ENCODE data around the gene WDR5. TPM values are rescaled to one million over a fixed set of nuclear protein-coding genes. Genes with fewer than 3 reads are reported as not detected.

WDR5 gene
- polyA plus RNA-seq, 1 experiment, result 23.8 TPM

DNA sequence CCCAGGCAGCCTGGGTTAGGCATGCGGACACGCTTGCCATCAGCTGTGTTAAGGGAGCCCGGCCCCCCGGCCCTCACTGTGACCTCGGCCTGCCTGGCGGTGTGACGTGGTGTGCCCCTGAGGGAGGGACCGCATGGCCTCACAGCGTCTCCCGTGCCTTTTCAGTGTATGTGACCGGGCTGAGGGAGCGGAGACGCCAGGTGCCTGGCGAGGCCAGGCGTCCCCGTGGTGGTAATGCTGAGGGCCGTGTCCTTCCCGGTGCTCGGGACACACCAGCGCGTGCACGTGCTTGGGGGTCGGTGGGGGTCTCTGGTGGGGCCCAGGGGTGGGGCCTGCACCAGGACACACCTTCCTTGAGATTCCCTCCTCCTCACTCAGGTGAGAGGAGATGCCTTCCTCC is 17.6 kb downstream of the WDR5 start:
- Histone ChIP-seq H3K36me3 (ENCODE audit: control insufficient read depth, insufficient read depth, low read length) (peaks cover 57% of the 10 kb centered on the region), H3K27me3 (ENCODE audit: control insufficient read depth, insufficient read depth, low read length) (no peaks in the 10 kb centered on the region), H3K4me3 (ENCODE audit: low read depth, low read length) (no peak overlapping the region)
- DNase-seq (ENCODE audit: low read depth), result no peak
- TF ChIP-seq, protein P1, sequence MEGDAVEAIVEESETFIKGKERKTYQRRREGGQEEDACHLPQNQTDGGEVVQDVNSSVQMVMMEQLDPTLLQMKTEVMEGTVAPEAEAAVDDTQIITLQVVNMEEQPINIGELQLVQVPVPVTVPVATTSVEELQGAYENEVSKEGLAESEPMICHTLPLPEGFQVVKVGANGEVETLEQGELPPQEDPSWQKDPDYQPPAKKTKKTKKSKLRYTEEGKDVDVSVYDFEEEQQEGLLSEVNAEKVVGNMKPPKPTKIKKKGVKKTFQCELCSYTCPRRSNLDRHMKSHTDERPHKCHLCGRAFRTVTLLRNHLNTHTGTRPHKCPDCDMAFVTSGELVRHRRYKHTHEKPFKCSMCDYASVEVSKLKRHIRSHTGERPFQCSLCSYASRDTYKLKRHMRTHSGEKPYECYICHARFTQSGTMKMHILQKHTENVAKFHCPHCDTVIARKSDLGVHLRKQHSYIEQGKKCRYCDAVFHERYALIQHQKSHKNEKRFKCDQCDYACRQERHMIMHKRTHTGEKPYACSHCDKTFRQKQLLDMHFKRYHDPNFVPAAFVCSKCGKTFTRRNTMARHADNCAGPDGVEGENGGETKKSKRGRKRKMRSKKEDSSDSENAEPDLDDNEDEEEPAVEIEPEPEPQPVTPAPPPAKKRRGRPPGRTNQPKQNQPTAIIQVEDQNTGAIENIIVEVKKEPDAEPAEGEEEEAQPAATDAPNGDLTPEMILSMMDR (IDR thresholded peaks at IDR 0.05; ENCODE audit: insufficient read depth, low read depth, low read length), result no peak
- ChIA-PET CTCF (no interaction called here), POLR2A (no interaction called here)

DNA sequence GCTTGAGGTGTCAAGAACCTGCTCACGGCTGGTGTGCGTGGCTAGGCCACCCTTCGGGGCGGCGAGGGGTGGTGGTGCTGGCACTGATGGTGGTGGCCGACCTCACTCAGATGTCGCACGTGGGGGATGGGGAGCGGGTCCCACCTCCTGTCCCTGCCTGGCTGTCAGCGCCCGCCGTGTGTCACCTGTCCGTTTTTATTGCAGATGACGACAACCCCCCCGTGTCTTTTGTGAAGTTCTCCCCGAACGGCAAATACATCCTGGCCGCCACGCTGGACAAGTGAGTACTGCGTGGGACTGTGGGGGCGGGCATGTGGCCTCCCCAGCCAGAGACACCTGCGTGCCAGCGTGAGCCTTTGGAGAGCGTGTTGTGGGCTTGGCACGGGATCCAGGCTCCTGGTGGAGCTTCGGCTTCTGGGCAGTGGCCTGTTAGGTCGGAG is 18.4 kb downstream of the WDR5 start:
- CTCF ChIA-PET, result no interaction called here
- TF ChIP-seq, protein P1 (IDR thresholded peaks at IDR 0.05; ENCODE audit: insufficient read depth, low read depth, low read length), result no peak
- POLR2A ChIA-PET, result no interaction called here
- H3K27me3 ChIP-seq (ENCODE audit: control insufficient read depth, insufficient read depth, low read length), result no peaks in the 10 kb centered on the region
- DNase-seq (ENCODE audit: low read depth), result no peak
- H3K4me3 ChIP-seq (ENCODE audit: low read depth, low read length), result no peak overlapping the region
- H3K36me3 ChIP-seq (ENCODE audit: control insufficient read depth, insufficient read depth, low read length), result peaks cover 55% of the 10 kb centered on the region

DNA sequence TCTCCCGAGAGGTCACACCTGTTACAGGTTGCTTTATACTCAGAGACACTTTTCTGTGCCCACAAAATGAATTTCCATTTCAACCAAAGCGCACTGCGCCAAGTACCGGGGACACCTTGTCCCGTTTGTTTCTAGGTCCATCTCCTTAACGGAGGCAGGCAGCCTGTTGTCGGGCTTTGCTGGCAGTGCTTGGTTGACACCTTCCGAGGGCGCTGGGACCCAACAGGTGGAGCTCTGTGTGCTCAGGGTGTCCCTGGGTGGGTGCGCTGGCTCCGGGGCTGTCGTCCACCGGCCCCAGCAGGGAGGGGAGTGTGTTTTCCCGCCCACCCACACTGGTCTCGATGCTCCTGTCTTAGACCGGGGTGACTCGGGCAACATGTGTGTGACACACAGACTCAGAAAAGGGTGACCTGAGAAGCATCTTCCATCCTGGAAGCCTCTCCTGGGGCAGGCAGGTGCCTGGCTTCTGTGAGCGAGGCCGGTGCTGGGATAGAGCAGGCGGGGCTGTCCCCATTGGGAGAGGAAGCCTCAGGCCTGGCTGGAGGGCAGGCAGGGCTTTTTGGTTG is 20.0 kb downstream of the WDR5 start:
- ChIA-PET POLR2A (no interaction called here), CTCF (no interaction called here)
- TF ChIP-seq, protein P1 (IDR thresholded peaks at IDR 0.05; ENCODE audit: insufficient read depth, low read depth, low read length), result no peak
- Histone ChIP-seq H3K27me3 (ENCODE audit: control insufficient read depth, insufficient read depth, low read length) (no peaks in the 10 kb centered on the region), H3K4me3 (ENCODE audit: low read depth, low read length) (no peak overlapping the region), H3K36me3 (ENCODE audit: control insufficient read depth, insufficient read depth, low read length) (peaks cover 52% of the 10 kb centered on the region)
- DNase-seq (ENCODE audit: low read depth), result no peak

DNA sequence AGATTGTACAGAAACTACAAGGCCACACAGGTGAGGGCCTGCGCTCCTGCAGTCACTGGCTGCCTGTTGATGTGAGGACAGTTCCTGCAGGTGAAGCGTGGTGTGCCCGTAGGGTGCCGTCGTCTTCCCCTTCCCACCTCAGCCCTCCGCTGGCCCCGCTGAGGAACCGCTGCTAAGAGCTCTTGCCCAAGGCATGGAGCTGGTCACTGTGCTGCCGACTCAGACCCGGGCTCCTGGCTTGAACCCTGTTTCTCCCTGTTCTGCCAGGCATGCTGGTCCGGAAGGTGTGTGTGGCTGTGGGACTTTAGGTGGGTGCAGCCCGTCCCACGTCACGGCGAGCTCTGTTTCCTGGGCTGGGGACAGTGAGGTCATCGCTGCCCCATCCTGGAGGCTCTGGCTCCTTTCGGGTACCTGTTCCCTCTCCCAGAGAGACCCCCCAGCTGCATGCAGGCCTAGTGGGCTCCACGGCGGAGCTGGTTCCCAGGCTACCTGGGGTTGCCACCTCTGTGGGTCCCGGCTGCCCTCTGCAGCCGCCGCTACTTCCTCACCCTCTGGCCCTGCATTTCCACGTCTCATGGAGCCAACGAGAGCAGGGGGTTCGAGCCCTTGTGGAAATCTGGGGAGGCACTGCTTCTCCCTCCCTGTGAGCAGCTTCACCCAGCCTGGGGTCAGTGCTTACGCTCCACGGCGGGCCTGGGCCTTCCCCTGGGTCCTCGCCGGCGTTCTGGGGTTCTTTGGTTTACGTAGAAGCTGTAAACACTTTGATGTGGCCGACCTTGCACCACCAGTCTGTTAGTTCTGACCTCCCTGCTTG is 20.9 kb downstream of the WDR5 start:
- Histone ChIP-seq H3K27me3 (ENCODE audit: control insufficient read depth, insufficient read depth, low read length) (no peaks in the 10 kb centered on the region), H3K36me3 (ENCODE audit: control insufficient read depth, insufficient read depth, low read length) (peaks cover 51% of the 10 kb centered on the region), H3K4me3 (ENCODE audit: low read depth, low read length) (no peak overlapping the region)
- ChIA-PET CTCF (interaction anchor here (0.7 kb wide), 1 partner anchor 11 kb away, joined by 3 read pairs; no protein-coding TSS in a partner anchor), POLR2A (no interaction called here)
- no peak for DNase-seq (ENCODE audit: low read depth)
- TF ChIP-seq, protein P1 (IDR thresholded peaks at IDR 0.05; ENCODE audit: insufficient read depth, low read depth, low read length), result no peak

DNA sequence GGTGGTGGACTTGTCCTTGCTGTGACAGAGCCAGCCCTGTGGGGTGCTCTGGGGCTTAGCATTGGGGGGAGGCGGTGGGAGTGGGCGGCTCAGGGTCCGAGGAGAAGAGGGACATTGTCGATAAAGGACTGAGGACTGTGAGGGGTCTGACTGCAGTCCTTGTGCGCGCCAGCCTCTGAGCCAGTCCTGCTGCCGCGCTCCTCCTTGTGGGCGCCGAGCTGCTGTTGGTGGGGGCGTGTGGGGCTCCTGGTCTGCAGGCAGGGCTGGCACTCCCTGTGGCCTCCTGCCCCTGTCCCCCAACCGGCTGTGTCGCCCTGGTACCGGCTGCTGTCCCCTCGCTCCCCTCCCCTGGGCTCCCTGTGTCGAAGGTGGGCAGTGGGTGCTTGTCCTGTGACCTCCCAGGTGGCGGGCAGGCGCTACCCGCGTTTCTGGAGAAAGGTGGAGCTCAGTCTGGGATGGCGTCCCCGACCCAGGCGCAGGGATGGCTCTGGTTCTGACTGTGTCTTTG is 21.6 kb downstream of the WDR5 start:
- POLR2A ChIA-PET, result no interaction called here
- DNase-seq (ENCODE audit: low read depth), result no peak
- Histone ChIP-seq H3K27me3 (ENCODE audit: control insufficient read depth, insufficient read depth, low read length) (no peaks in the 10 kb centered on the region), H3K36me3 (ENCODE audit: control insufficient read depth, insufficient read depth, low read length) (peaks cover 48% of the 10 kb centered on the region), H3K4me3 (ENCODE audit: low read depth, low read length) (no peak overlapping the region)
- CTCF ChIA-PET, result interaction anchor here (0.7 kb wide), 1 partner anchor 10 kb away, joined by 3 read pairs; no protein-coding TSS in a partner anchor
- TF ChIP-seq, protein P1 (IDR thresholded peaks at IDR 0.05; ENCODE audit: insufficient read depth, low read depth, low read length), result no peak

All from BJ (cell line).